GM13976 (cell line): ENCODE results near the gene DACT2.

ENCODE experiments used
- DNase-seq: peaks from one replicate; pipeline ENCODE4 v3.0.0; 2012; ENCODE audit warnings: low spot score
- in situ Hi-C: fragments of 300-500 bp; cut with MboI; formaldehyde crosslinking; loops from one replicate; pipeline ENCODE4 v1.12.0; 2022; ENCODE audit warnings: low sequenced_read_pairs, mixed read lengths, inconsistent platforms; ENCODE audit not compliant: unreplicated experiment
- TF ChIP-seq, protein P1 (sequence below): IDR thresholded peaks from 2 replicates; pipeline ENCODE4 v1.5.1; 2012; ENCODE audit warnings: borderline replicate concordance, mild to moderate bottlenecking; ENCODE audit not compliant: insufficient read depth; ENCODE audit errors: extremely low read depth, missing control alignments, control extremely low read depth

DACT2 gene

GRCh38 chr6:168343239-168344150 lies 23.9 kb upstream of the DACT2 start:
- DNase-seq = no peak
- TF ChIP-seq, protein P1, sequence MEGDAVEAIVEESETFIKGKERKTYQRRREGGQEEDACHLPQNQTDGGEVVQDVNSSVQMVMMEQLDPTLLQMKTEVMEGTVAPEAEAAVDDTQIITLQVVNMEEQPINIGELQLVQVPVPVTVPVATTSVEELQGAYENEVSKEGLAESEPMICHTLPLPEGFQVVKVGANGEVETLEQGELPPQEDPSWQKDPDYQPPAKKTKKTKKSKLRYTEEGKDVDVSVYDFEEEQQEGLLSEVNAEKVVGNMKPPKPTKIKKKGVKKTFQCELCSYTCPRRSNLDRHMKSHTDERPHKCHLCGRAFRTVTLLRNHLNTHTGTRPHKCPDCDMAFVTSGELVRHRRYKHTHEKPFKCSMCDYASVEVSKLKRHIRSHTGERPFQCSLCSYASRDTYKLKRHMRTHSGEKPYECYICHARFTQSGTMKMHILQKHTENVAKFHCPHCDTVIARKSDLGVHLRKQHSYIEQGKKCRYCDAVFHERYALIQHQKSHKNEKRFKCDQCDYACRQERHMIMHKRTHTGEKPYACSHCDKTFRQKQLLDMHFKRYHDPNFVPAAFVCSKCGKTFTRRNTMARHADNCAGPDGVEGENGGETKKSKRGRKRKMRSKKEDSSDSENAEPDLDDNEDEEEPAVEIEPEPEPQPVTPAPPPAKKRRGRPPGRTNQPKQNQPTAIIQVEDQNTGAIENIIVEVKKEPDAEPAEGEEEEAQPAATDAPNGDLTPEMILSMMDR = no peak
- in situ Hi-C loops = no loop called here

- TF ChIP-seq, protein P1 = no peak
- no peak for DNase-seq
- in situ Hi-C loops = no loop called here
Observed at GRCh38 chr6:168342636-168343035, 23.1 kb upstream of the DACT2 start.

DNA sequence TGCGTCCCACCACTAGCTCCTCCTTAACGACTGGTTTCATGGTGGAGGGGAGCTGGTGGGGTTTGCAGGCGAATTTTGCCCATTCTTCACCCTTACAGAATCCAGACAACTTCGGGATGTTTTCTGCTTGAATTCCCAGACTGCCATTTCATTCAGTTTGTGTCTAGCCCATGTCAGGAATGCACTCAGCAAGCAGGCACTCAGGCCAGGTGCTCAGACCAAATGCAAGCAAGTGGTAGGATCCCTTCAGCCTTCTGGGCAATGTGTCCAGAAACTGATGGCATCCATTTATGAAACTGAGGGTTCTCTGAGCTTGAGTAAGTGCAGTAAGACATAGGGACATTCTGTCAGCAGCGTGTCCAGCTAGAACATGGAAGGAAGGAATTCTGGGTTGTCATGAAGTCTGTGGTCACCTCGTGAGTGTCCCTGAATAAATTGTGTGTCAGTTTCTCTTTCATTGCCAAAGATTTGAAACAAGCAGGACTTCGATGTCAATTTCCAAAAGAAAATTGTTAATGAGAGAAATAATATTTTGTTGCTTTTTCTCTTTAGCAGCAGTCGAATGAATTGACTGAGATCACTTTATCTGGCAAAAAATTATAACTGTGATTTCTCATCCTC lies 21.8 kb upstream of the DACT2 start:
- DNase-seq = no peak
- in situ Hi-C loops = no loop called here
- TF ChIP-seq, protein P1 = no peak

GRCh38 chr6:168340819-168341218 lies 21.2 kb upstream of the DACT2 start:
- TF ChIP-seq, protein P1 = no peak
- DNase-seq = no peak
- in situ Hi-C loops = no loop called here

GRCh38 chr6:168338777-168339176 lies 19.2 kb upstream of the DACT2 start:
- DNase-seq = no peak
- TF ChIP-seq, protein P1 = no peak
- in situ Hi-C loops = no loop called here

GRCh38 chr6:168336967-168337366 lies 17.4 kb upstream of the DACT2 start:
- no peak for DNase-seq
- TF ChIP-seq, protein P1 = no peak
- in situ Hi-C loops = no loop called here
